Esophagus muscularis mucosa (tissue), 4 donors: ENCODE measurements around the gene HPCA. TPM values are rescaled to one million over a fixed set of nuclear protein-coding genes. Genes with fewer than 3 reads are reported as not detected.

Experiments
- DNase-seq: peaks from one replicate; pipeline ENCODE4 v3.0.0-alpha.2; 2017; ENCODE audit errors: extremely low spot score
- H3K27ac ChIP-seq, 4 donors: fragments of 200-600 bp; sonication (generic); replicated peaks in 1 of 4; 1 replicate in 3 of 4; 2 replicates in 1 of 4; pipeline ENCODE4 v1.5.1; 2016 to 2019; ENCODE audit warnings: mild to moderate bottlenecking in 1 of 4
- H3K27me3 ChIP-seq, 4 donors: fragments of 200-600 bp; sonication (generic); one replicate each; pipeline versions ENCODE4 v1.5.1 to v1.6.0; 2016 to 2019
- H3K36me3 ChIP-seq, 4 donors: fragments of 200-600 bp; sonication (generic); one replicate each; pipeline ENCODE4 v1.5.1; 2016 to 2019
- H3K4me1 ChIP-seq, 4 donors: fragments of 200-600 bp; sonication (generic); one replicate each; pipeline ENCODE4 v1.5.1; 2016 to 2019
- H3K4me3 ChIP-seq, 4 donors: fragments of 200-600 bp; sonication (generic); 1 replicate in 2 of 4; 2 replicates in 2 of 4; pipeline ENCODE4 v1.5.1; 2016 to 2019; ENCODE audit warnings: mild to moderate bottlenecking in 4 of 4, moderate library complexity in 1 of 4
- H3K9me3 ChIP-seq, 4 donors: fragments of 200-600 bp; sonication (generic); 1 replicate in 3 of 4; 2 replicates in 1 of 4; pipeline ENCODE4 v1.5.1; 2016 to 2019
- CTCF ChIP-seq, 3 experiments: fragments of 200-600 bp in 2 of 3; fragments of 450-650 bp in 1 of 3; sonication (generic) in 2 of 3; IDR thresholded peaks; one replicate each; pipeline ENCODE4 v1.5.1; 2017 to 2019; ENCODE audit warnings: antibody characterized with exemption in 3 of 3, mild to moderate bottlenecking in 2 of 3, moderate library complexity in 1 of 3
- EP300 ChIP-seq: sonication (generic); formaldehyde crosslinking; IDR thresholded peaks from one replicate; pipeline ENCODE4 v1.6.1; 2017; ENCODE audit warnings: antibody characterized with exemption
- POLR2A ChIP-seq: fragments of 450-650 bp; IDR thresholded peaks from one replicate; pipeline ENCODE4 v1.6.1; 2017; ENCODE audit warnings: antibody characterized with exemption, moderate library complexity, mild to moderate bottlenecking, low read depth
- POLR2AphosphoS5 ChIP-seq, 2 donors: sonication (generic); formaldehyde crosslinking; IDR thresholded peaks; one replicate each; pipeline ENCODE4 v1.6.1; 2017; ENCODE audit warnings: antibody characterized with exemption in 2 of 2
- WGBS: methylation state at CpG from one replicate; pipeline ENCODE4 v1.1.5; 2018; 5-methylcytosine and 5-hydroxymethylcytosine counted together
- intact Hi-C: fragments of 100-400 bp; cut with DNase I; formaldehyde crosslinking; loops from one replicate; pipeline ENCODE4 v1.15.1; 2023
- total RNA-seq, 4 donors: library from RNA; depleted of rRNA; stranded (reverse); fragments of >200 nt; gene quantifications; one replicate each; pipeline versions ENCODE4 v1.1.0 to v1.2.1, GENCODE V29; 2016

The HPCA gene
- total RNA-seq, 4 donors from 2014 or later: 0.23 TPM; not detected in 3

- H3K27ac ChIP-seq: no peak overlapping the region
- H3K4me3 ChIP-seq: no peak overlapping the region
- WGBS: 95% methylated on average over 7 of the region's 7 CpGs
- H3K9me3 ChIP-seq: no peaks in the 10 kb centered on the region
- TF ChIP-seq POLR2A: no peak
- no peak for TF ChIP-seq POLR2AphosphoS5 (IDR thresholded peaks at IDR 0.05)
- TF ChIP-seq EP300: no peak
- TF ChIP-seq CTCF (IDR thresholded peaks at IDR 0.05): no peak
- H3K36me3 ChIP-seq: peaks cover 28 to 72% (median 49%) of the 10 kb centered on the region in 4 donors
- DNase-seq: no peak
- intact Hi-C loops: no loop called here
- no peaks in the 10 kb centered on the region for H3K27me3 ChIP-seq
- H3K4me1 ChIP-seq: peaks cover 8 to 17% (median 14%) of the 10 kb centered on the region in 4 donors
Observed at GRCh38 chr1:32858791-32859190, 27.5 kb upstream of the HPCA start.

- TF ChIP-seq CTCF (IDR thresholded peaks at IDR 0.05): no peak
- TF ChIP-seq POLR2A: no peak
- TF ChIP-seq POLR2AphosphoS5 (IDR thresholded peaks at IDR 0.05): no peak
- TF ChIP-seq EP300: no peak
- intact Hi-C loops: no loop called here
- H3K36me3 ChIP-seq: peaks cover 23 to 70% (median 46%) of the 10 kb centered on the region in 4 donors
- no peak overlapping the region for H3K27ac ChIP-seq
- H3K9me3 ChIP-seq: no peaks in the 10 kb centered on the region
- no peak overlapping the region for H3K4me3 ChIP-seq
- peaks cover 13 to 24% (median 21%) of the 10 kb centered on the region in 4 donors for H3K4me1 ChIP-seq
- no peaks in the 10 kb centered on the region for H3K27me3 ChIP-seq
- no peak for DNase-seq
- 100% methylated on average over 2 of the region's 2 CpGs for WGBS
Observed at GRCh38 chr1:32859915-32860314, 26.4 kb upstream of the HPCA start.

GRCh38 chr1:32860566-32860965 lies 25.7 kb upstream of the HPCA start:
- Histone ChIP-seq H3K27ac (no peak overlapping the region), H3K4me3 (no peak overlapping the region), H3K36me3 (peaks cover 17 to 64% (median 41%) of the 10 kb centered on the region in 4 donors), H3K27me3 (no peaks in the 10 kb centered on the region), H3K4me1 (peaks cover 17 to 30% (median 27%) of the 10 kb centered on the region in 4 donors), H3K9me3 (no peaks in the 10 kb centered on the region)
- no peak for DNase-seq
- intact Hi-C loops: no loop called here
- TF ChIP-seq POLR2A (no peak), CTCF (IDR thresholded peaks at IDR 0.05) (no peak), POLR2AphosphoS5 (IDR thresholded peaks at IDR 0.05) (no peak), EP300 (no peak)

GRCh38 chr1:32861904-32862695 lies 24.2 kb upstream of the HPCA start:
- DNase-seq: no peak
- peaks cover 2 to 48% (median 26%) of the 10 kb centered on the region in 4 donors for H3K36me3 ChIP-seq
- TF ChIP-seq POLR2AphosphoS5 (IDR thresholded peaks at IDR 0.05) (no peak), POLR2A (no peak), CTCF (IDR thresholded peaks at IDR 0.05) (no peak), EP300 (no peak)

More at GRCh38 chr1:32861904-32862695, 24.2 kb upstream of the HPCA start:
- Histone ChIP-seq H3K27me3 (no peaks in the 10 kb centered on the region), H3K9me3 (no peaks in the 10 kb centered on the region), H3K4me3 (no peak overlapping the region), H3K27ac (no peak overlapping the region), H3K4me1 (peaks cover 20 to 39% (median 35%) of the 10 kb centered on the region in 4 donors)
- WGBS: 65% methylated on average over 3 of the region's 3 CpGs
- intact Hi-C loops: no loop called here
